HG02970 (cell line): ENCODE measurements around the gene GADD45G.

Experiments used
- ATAC-seq: cut with Tn5 transposase; IDR thresholded peaks from one replicate; pipeline ENCODE4 v1.9.1; 2021; ENCODE audit warnings: mild to moderate bottlenecking, moderate library complexity, moderate number of reproducible peaks; ENCODE audit not compliant: unreplicated experiment, low FRiP score

Gene GADD45G

GRCh38 chr9:89647366-89648128 lies 42.7 kb downstream of the GADD45G start:
- no peak for ATAC-seq

GRCh38 chr9:89648247-89649000 lies 43.6 kb downstream of the GADD45G start:
- no peak for ATAC-seq

GRCh38 chr9:89649039-89649691 lies 44.4 kb downstream of the GADD45G start:
- no peak for ATAC-seq

GRCh38 chr9:89654025-89654662 lies 49.3 kb downstream of the GADD45G start:
- no peak for ATAC-seq

GRCh38 chr9:89655056-89655989 lies 50.5 kb downstream of the GADD45G start:
- no peak for ATAC-seq
